ENCODE data around the gene FBXL7. TPM values are rescaled to one million over a fixed set of nuclear protein-coding genes. Genes with fewer than 3 reads are reported as not detected.

FBXL7 gene
- total RNA-seq, 2 experiments from 2014 or later: not detected

- POLR2A ChIA-PET: no interaction called here
- CTCF ChIA-PET: no interaction called here
- no peak overlapping the region for H3K4me3 Mint-ChIP-seq
Observed at GRCh38 chr5:15695215-15695731, 195.3 kb downstream of the FBXL7 start.

DNA sequence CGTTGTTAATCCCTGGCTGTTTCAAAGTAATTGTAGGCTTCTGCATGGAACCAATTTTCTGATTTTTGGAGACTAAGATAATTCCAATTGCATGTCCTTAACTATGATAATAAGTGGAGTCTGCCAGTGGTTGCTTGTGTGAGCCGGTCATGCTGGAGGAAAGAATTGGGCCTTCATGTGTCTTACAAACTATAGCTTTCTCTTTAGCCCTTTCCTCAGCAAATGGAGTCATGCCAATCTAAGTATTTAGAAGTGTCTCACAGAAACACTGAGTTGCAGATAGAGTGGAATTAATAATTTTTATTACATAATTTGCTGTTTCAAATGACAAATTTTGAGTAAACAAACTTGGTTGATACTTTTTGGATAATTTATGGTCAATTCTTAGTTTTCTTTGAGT is 200.4 kb downstream of the FBXL7 start:
- intact Hi-C loops (cut with micrococcal nuclease): no loop called here
- CTCF ChIA-PET: no interaction called here
- Mint-ChIP-seq H3K36me3 (no peaks in the 10 kb centered on the region), H3K4me1 (ENCODE audit: low read depth) (no peaks in the 10 kb centered on the region), H3K9me3 (peaks cover 4% of the 10 kb centered on the region), H3K27ac (no peak overlapping the region), H3K4me3 (no peak overlapping the region), H3K27me3 (no peaks in the 10 kb centered on the region)
- POLR2A ChIA-PET: no interaction called here
- no peak for DNase-seq

More at GRCh38 chr5:15695215-15695731, 195.3 kb downstream of the FBXL7 start:
- no peaks in the 10 kb centered on the region for H3K4me1 Mint-ChIP-seq (ENCODE audit: low read depth)
- no peaks in the 10 kb centered on the region for H3K27me3 Mint-ChIP-seq
- H3K9me3 Mint-ChIP-seq: no peaks in the 10 kb centered on the region
- DNase-seq: no peak
- intact Hi-C loops (cut with micrococcal nuclease): no loop called here
- H3K27ac Mint-ChIP-seq: no peak overlapping the region
- H3K36me3 Mint-ChIP-seq: no peaks in the 10 kb centered on the region

GRCh38 chr5:15702102-15702501 is 202.1 kb downstream of the FBXL7 start:
- H3K9me3 Mint-ChIP-seq: peaks cover 4% of the 10 kb centered on the region
- POLR2A ChIA-PET: no interaction called here
- no peak overlapping the region for H3K4me3 Mint-ChIP-seq
- no peaks in the 10 kb centered on the region for H3K4me1 Mint-ChIP-seq (ENCODE audit: low read depth)
- CTCF ChIA-PET: no interaction called here
- no peak for DNase-seq
- no peaks in the 10 kb centered on the region for H3K27me3 Mint-ChIP-seq
- no peak overlapping the region for H3K27ac Mint-ChIP-seq
- H3K36me3 Mint-ChIP-seq: no peaks in the 10 kb centered on the region
- intact Hi-C loops (cut with micrococcal nuclease): no loop called here

DNA sequence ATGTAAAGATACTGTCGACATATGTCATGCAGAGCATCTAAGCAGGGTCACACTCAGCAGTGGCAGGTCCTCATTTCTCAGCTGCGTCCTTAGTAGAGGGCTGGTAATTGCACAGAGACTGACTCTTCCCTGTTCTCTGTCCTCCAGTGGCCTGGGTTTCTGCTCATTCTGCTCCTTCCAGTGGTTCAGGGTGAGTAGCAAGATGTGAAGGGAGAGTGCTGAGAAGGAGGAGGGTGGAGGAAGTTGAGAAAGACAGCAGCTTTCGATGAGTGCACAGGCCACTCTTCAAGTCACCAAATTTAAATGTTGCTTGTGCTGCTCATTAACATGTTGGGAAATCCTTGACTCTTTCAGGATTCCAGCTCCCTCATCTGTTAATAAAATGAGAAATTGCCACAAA is 203.9 kb downstream of the FBXL7 start:
- Mint-ChIP-seq H3K4me3 (no peak overlapping the region), H3K36me3 (no peaks in the 10 kb centered on the region), H3K4me1 (ENCODE audit: low read depth) (no peaks in the 10 kb centered on the region), H3K9me3 (peaks cover 4% of the 10 kb centered on the region), H3K27ac (no peak overlapping the region), H3K27me3 (no peaks in the 10 kb centered on the region)
- DNase-seq: no peak
- intact Hi-C loops (cut with micrococcal nuclease): no loop called here
- ChIA-PET POLR2A (no interaction called here), CTCF (no interaction called here)

DNA sequence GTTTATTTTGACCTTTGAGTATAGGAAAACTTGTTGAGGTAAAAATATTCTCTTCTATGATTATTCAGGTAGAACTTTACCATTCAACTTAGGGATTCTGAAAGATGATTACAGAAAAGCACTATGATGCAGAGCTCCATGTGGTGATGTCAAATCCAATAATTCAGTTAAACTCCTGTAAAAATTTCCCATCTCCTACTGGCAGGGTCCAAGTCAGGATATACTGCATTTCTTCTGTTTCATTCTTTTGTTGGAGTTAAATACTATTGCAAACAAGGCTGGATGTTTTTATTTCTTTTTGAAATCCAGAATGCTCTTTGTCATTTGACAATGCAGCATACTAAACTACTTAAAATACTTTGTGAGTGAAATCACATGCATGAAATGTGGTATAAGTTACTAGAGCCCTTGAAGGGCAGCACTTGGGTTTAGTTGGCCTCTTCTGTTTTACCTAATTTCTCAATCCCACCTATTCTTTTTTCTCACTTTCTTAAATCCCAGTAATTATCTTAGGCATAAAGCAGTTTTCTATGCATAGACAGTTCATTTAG is 204.5 kb downstream of the FBXL7 start:
- intact Hi-C loops (cut with micrococcal nuclease): no loop called here
- Mint-ChIP-seq H3K36me3 (no peaks in the 10 kb centered on the region), H3K4me1 (ENCODE audit: low read depth) (no peaks in the 10 kb centered on the region), H3K4me3 (no peak overlapping the region), H3K27ac (no peak overlapping the region), H3K27me3 (no peaks in the 10 kb centered on the region), H3K9me3 (peaks cover 4% of the 10 kb centered on the region)
- CTCF ChIA-PET: no interaction called here
- POLR2A ChIA-PET: no interaction called here
- DNase-seq: no peak

- Mint-ChIP-seq H3K27me3 (no peaks in the 10 kb centered on the region), H3K27ac (no peak overlapping the region), H3K36me3 (no peaks in the 10 kb centered on the region), H3K9me3 (peaks cover 6% of the 10 kb centered on the region), H3K4me1 (ENCODE audit: low read depth) (no peaks in the 10 kb centered on the region), H3K4me3 (no peak overlapping the region)
- intact Hi-C loops (cut with micrococcal nuclease): no loop called here
- DNase-seq: no peak
- ChIA-PET CTCF (no interaction called here), POLR2A (no interaction called here)
Observed at GRCh38 chr5:15707631-15708030, 207.7 kb downstream of the FBXL7 start.

DNA sequence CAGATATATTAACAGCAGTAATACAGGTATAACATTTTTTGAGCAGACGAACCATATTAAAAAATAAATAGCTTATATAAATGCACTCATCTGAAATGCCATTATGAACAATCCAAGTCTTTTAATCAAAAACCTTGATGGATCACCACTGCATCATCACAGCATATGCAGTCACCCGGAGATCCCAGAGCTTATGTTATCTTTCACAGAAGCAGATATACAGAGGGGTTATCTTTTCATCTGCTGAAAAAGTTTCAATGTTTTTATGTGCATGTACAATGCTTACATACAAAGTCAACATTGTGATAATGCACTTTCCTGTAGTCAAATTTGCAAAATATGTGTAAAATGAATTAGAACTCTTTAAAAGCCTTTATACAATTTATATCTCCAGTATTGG is 211.9 kb downstream of the FBXL7 start:
- no peaks in the 10 kb centered on the region for H3K36me3 Mint-ChIP-seq
- no peak overlapping the region for H3K4me3 Mint-ChIP-seq
- intact Hi-C loops (cut with micrococcal nuclease): no loop called here
- H3K4me1 Mint-ChIP-seq (ENCODE audit: low read depth): no peaks in the 10 kb centered on the region
- no peaks in the 10 kb centered on the region for H3K27me3 Mint-ChIP-seq
- ChIA-PET POLR2A (interaction anchor here (0.7 kb wide), 1 partner anchor 1251 kb away, joined by 3 read pairs; no protein-coding TSS in a partner anchor), CTCF (no interaction called here)
- H3K9me3 Mint-ChIP-seq: peaks cover 6% of the 10 kb centered on the region
- H3K27ac Mint-ChIP-seq: no peak overlapping the region
- DNase-seq: no peak

DNA sequence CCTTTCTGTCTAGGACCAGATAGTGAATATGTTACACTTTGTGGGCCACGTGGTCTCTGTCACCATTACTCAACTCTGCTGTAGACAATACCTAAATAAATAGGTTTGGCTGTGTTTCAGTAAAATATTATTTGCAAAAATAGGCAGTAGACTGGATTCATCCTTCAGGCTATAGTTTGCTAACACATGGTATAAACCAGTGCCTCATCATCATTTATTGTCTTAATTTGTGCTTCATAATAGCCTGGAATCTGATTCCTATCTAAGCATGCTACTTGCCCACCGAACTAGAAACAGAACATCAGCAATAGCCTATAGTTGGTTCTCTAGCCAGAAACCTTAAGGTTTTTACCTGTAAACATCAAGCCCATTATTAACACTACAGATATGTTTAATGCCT is 215.6 kb downstream of the FBXL7 start:
- ChIA-PET CTCF (no interaction called here), POLR2A (no interaction called here)

DNA sequence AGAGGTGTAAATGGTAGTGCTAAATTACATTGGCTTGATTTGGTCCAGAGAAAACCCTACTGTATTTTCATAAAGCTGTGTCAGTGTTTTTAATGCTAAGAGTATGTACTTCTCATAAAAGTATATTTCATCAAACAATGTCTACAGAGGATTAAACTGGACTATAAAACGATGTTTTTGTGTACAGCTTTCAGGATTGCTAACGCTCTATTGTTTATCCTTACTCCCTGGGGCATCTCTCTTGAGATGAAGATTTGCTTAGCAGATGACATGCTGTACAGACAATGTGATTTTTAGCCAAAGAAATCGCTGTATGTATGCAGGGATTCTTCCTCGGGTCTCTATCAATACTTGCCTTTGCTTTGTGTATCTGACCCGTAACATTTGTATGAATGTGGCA is 216.0 kb downstream of the FBXL7 start:
- intact Hi-C loops (cut with micrococcal nuclease): no loop called here
- Mint-ChIP-seq H3K36me3 (no peaks in the 10 kb centered on the region), H3K4me1 (ENCODE audit: low read depth) (no peaks in the 10 kb centered on the region), H3K27ac (no peak overlapping the region), H3K27me3 (no peaks in the 10 kb centered on the region), H3K4me3 (no peak overlapping the region), H3K9me3 (peaks cover 2% of the 10 kb centered on the region)
- CTCF ChIA-PET: no interaction called here
- no peak for DNase-seq
- POLR2A ChIA-PET: no interaction called here

More for the DNA sequence above, 215.6 kb downstream of the FBXL7 start:
- DNase-seq: no peak
- H3K27ac Mint-ChIP-seq: no peak overlapping the region
- H3K9me3 Mint-ChIP-seq: peaks cover 3% of the 10 kb centered on the region
- no peaks in the 10 kb centered on the region for H3K36me3 Mint-ChIP-seq
- no peak overlapping the region for H3K4me3 Mint-ChIP-seq
- intact Hi-C loops (cut with micrococcal nuclease): no loop called here
- no peaks in the 10 kb centered on the region for H3K4me1 Mint-ChIP-seq (ENCODE audit: low read depth)
- no peaks in the 10 kb centered on the region for H3K27me3 Mint-ChIP-seq

DNA sequence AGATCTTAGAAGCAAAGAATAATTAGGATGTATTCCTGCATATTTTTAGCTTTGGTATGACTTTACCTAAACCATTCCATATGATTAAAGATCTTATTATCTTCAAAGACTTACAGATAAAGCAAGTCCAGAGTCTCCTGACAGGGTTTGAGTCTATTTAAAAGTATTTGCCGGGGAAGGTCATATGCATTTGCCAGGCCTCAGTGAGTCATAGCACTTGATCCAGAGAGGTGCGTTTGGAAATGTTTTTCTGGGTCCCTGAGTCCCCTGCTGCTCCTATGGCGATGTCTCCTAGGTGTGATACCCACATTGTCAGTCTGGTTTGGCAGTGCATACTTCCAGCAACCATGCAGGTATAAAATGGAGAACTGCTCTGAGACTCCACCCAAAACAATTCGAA is 217.0 kb downstream of the FBXL7 start:
- Mint-ChIP-seq H3K4me1 (ENCODE audit: low read depth) (no peaks in the 10 kb centered on the region), H3K4me3 (no peak overlapping the region), H3K27me3 (no peaks in the 10 kb centered on the region), H3K36me3 (no peaks in the 10 kb centered on the region), H3K27ac (no peak overlapping the region), H3K9me3 (no peaks in the 10 kb centered on the region)
- intact Hi-C loops (cut with micrococcal nuclease): no loop called here
- POLR2A ChIA-PET: no interaction called here
- DNase-seq: no peak
- CTCF ChIA-PET: no interaction called here

DNA sequence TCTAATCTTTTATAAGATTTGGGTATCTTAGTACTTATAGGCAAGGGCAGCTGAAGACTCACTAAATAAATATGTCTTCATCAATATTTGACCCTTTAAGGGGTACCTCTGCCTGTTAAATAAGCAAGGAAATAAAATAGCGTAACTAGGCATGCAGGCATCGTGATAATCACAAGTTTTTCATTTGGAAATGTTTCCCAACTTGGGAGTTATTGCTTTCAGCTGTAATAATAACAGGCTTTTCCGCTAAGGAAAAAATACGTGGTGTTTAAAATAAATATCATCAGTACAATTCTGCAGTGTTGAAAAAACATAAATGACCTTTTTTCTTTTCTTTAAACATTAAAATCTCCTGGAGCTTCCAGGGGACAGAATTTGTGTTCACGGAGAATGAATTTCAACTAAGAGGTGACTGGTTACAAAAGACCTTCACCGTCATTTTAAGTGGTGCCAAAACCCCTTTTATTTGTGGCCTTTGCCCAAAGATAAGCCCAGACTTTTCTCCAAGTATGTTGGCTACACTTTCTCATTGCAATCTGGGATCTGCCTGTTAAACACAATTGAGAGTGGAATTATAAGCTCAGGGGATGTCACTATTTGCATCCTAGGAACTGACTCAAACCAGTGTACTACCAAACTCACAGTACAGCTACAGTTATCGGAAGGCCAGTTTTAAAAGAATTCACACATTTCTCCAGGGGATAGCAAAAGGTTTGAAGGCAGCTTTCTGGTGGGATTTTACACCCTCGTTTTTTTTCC is 218.6 kb downstream of the FBXL7 start:
- Mint-ChIP-seq H3K27me3 (no peaks in the 10 kb centered on the region), H3K27ac (no peak overlapping the region), H3K4me3 (no peak overlapping the region), H3K4me1 (ENCODE audit: low read depth) (no peaks in the 10 kb centered on the region), H3K9me3 (peaks cover 6% of the 10 kb centered on the region), H3K36me3 (no peaks in the 10 kb centered on the region)
- intact Hi-C loops (cut with micrococcal nuclease): no loop called here
- DNase-seq: no peak
- ChIA-PET POLR2A (no interaction called here), CTCF (no interaction called here)

- POLR2A ChIA-PET: no interaction called here
- no peak overlapping the region for H3K27ac Mint-ChIP-seq
- H3K27me3 Mint-ChIP-seq: no peaks in the 10 kb centered on the region
- no peak overlapping the region for H3K4me3 Mint-ChIP-seq
- DNase-seq: no peak
- H3K4me1 Mint-ChIP-seq (ENCODE audit: low read depth): no peaks in the 10 kb centered on the region
- H3K36me3 Mint-ChIP-seq: no peaks in the 10 kb centered on the region
- CTCF ChIA-PET: no interaction called here
- intact Hi-C loops (cut with micrococcal nuclease): no loop called here
- H3K9me3 Mint-ChIP-seq: peaks cover 6% of the 10 kb centered on the region
Observed at GRCh38 chr5:15719784-15720183, 219.8 kb downstream of the FBXL7 start.

GRCh38 chr5:15720515-15720914 is 220.5 kb downstream of the FBXL7 start:
- no peaks in the 10 kb centered on the region for H3K36me3 Mint-ChIP-seq
- H3K27ac Mint-ChIP-seq: no peak overlapping the region
- no peaks in the 10 kb centered on the region for H3K4me1 Mint-ChIP-seq (ENCODE audit: low read depth)
- no peaks in the 10 kb centered on the region for H3K27me3 Mint-ChIP-seq
- peaks cover 13% of the 10 kb centered on the region for H3K9me3 Mint-ChIP-seq
- intact Hi-C loops (cut with micrococcal nuclease): no loop called here
- POLR2A ChIA-PET: no interaction called here
- H3K4me3 Mint-ChIP-seq: no peak overlapping the region
- CTCF ChIA-PET: no interaction called here
- DNase-seq: no peak
